Right lung (tissue), 5 donors: ENCODE results near the gene RBKS. TPM values are rescaled to one million over a fixed set of nuclear protein-coding genes. Genes with fewer than 3 reads are reported as not detected.

Experiments used
- DNase-seq, 2 donors: peaks; one replicate each; pipeline ENCODE4 v3.0.0-alpha.2; 2013
- polyA plus RNA-seq, 5 donors: library from polyadenylated mRNA; unstranded; fragments of 120-200 nt; gene quantifications; one replicate each; pipeline versions ENCODE4 v1.2.1 to v1.2.3, GENCODE V29; 2013; ENCODE audit warnings: inconsistent platforms in 1 of 5, low replicate concordance in 1 of 5; ENCODE audit not compliant: insufficient read length in 5 of 5, insufficient read depth in 1 of 5

RBKS gene
- polyA plus RNA-seq, 5 donors, result 1.9 to 2.9 (median 2.1) TPM

- DNase-seq, result no peak
Measured at GRCh38 chr2:27736031-27736889, 153.9 kb downstream of the RBKS start.

- peak; percentile 68 to 72 for DNase-seq
Measured at GRCh38 chr2:27735263-27735904, 154.8 kb downstream of the RBKS start.

- DNase-seq, result no peak
Measured at GRCh38 chr2:27734305-27734704, 155.9 kb downstream of the RBKS start.

Other genes starting within 250 kb of the RBKS start
- 10 to 100 TPM; 47.6 to 64.5 (median 59.9) TPM for gene SUPT7L, start 226.8 kb downstream of the RBKS start, polyA plus RNA-seq
- gene SLC4A1AP, start 226.5 kb downstream of the RBKS start, polyA plus RNA-seq, result 10 to 100 TPM; 28.8 to 37.0 (median 34.3) TPM
- gene MRPL33, start 118.7 kb downstream of the RBKS start, polyA plus RNA-seq, result 100 to 1,000 TPM in 3 of 5 donors, 10 to 100 TPM in 2; 90.6 to 129 (median 102) TPM
- 10 to 100 TPM; 26.9 to 29.0 (median 27.3) TPM for gene BABAM2, start 342 bp upstream of the RBKS start, polyA plus RNA-seq